Naive thymus-derived CD4-positive, alpha-beta T cell (primary cell): ENCODE data around the gene CLIC3. TPM values are rescaled to one million over a fixed set of nuclear protein-coding genes. Genes with fewer than 3 reads are reported as not detected.
A peak's percentile ranks its signal among the peaks of the same experiment; 100 is the strongest.

Experiments
- ATAC-seq: fragments of 150-1000 bp; cut with Tn5 transposase; 2 replicates; pipeline ENCODE4 v1.10.0; 2021; ENCODE audit warnings: mild to moderate bottlenecking, moderate library complexity
- CTCF ChIA-PET: fragments of 350-600 bp; sonication (Branson Sonifier 250); formaldehyde crosslinking; loops from one replicate; lab custom pipeline; 2021; ENCODE audit warnings: antibody characterized with exemption; lab: Charles Lee
- POLR2A ChIA-PET: fragments of 350-600 bp; sonication (Branson Sonifier 250); formaldehyde crosslinking; loops from one replicate; lab custom pipeline; 2021; ENCODE audit warnings: antibody characterized with exemption, inconsistent platforms; lab: Charles Lee
- DNase-seq, 9 donors: peaks; one replicate each; pipeline versions ENCODE4 v3.0.0 to v3.0.0-alpha.2; 2020 to 2022; ENCODE audit warnings: mixed read lengths in 1 of 9
- H3K27ac ChIP-seq: one replicate; pipeline ENCODE4 v1.7.0; 2013; ENCODE audit warnings: mild to moderate bottlenecking, low read depth, low read length, moderate library complexity
- H3K27me3 ChIP-seq, 2 donors: one replicate each; pipeline ENCODE4 v1.7.0; 2013; ENCODE audit warnings: low read length in 2 of 2, mild to moderate bottlenecking in 2 of 2, moderate library complexity in 2 of 2; ENCODE audit not compliant: control insufficient read depth in 2 of 2, insufficient read depth in 2 of 2
- H3K36me3 ChIP-seq, 3 experiments: 1 replicate in 2 of 3; 2 replicates in 1 of 3; pipeline ENCODE4 v1.7.0; 2013; ENCODE audit warnings: low read length in 3 of 3, mild to moderate bottlenecking in 3 of 3, moderate library complexity in 1 of 3; ENCODE audit not compliant: insufficient read depth in 3 of 3, control insufficient read depth in 2 of 3
- H3K4me1 ChIP-seq, 2 donors: one replicate each; pipeline ENCODE4 v1.7.0; 2013; ENCODE audit warnings: low read length in 2 of 2, mild to moderate bottlenecking in 2 of 2, moderate library complexity in 1 of 2; ENCODE audit not compliant: control insufficient read depth in 2 of 2, insufficient read depth in 2 of 2
- H3K4me3 ChIP-seq: 2 replicates; pipeline ENCODE4 v1.7.0; 2013; ENCODE audit warnings: mild to moderate bottlenecking, low read length
- H3K9me3 ChIP-seq, 3 experiments: 1 replicate in 2 of 3; 2 replicates in 1 of 3; pipeline ENCODE4 v1.7.0; 2013; ENCODE audit warnings: low read length in 3 of 3; ENCODE audit not compliant: control insufficient read depth in 2 of 3
- H3K27ac Mint-ChIP-seq, 9 donors: one replicate each; pipeline ENCODE4 v1.8.0; 2020 to 2022; ENCODE audit warnings: mixed read lengths in 9 of 9, mild to moderate bottlenecking in 8 of 9, moderate library complexity in 5 of 9, inconsistent platforms in 2 of 9
- H3K27me3 Mint-ChIP-seq, 5 donors: one replicate each; pipeline ENCODE4 v1.8.0; 2021 to 2022; ENCODE audit warnings: mixed read lengths in 5 of 5, mild to moderate bottlenecking in 1 of 5
- H3K36me3 Mint-ChIP-seq, 5 donors: one replicate each; pipeline ENCODE4 v1.8.0; 2020 to 2022; ENCODE audit warnings: mixed read lengths in 5 of 5, mild to moderate bottlenecking in 3 of 5, inconsistent platforms in 1 of 5
- H3K4me1 Mint-ChIP-seq, 7 donors: one replicate each; pipeline ENCODE4 v1.8.0; 2020 to 2022; ENCODE audit warnings: mixed read lengths in 7 of 7, mild to moderate bottlenecking in 3 of 7, inconsistent platforms in 1 of 7
- H3K4me3 Mint-ChIP-seq, 10 donors: one replicate each; pipeline ENCODE4 v1.8.0; 2020 to 2022; ENCODE audit warnings: mild to moderate bottlenecking in 10 of 10, mixed read lengths in 10 of 10, moderate library complexity in 6 of 10, inconsistent platforms in 2 of 10
- H3K9me3 Mint-ChIP-seq, 11 donors: one replicate each; pipeline ENCODE4 v1.8.0; 2020 to 2022; ENCODE audit warnings: mixed read lengths in 11 of 11, mild to moderate bottlenecking in 4 of 11, inconsistent platforms in 1 of 11, moderate library complexity in 1 of 11
- intact Hi-C, 2 donors: fragments of 100-400 bp; cut with micrococcal nuclease; formaldehyde crosslinking; loops; one replicate each; pipeline ENCODE4 v1.15.1; 2023
- polyA plus RNA-seq, 2 donors: library from polyadenylated mRNA; unstranded; fragments of 300-500 nt; fragmentation: Illumina TruSeq; gene quantifications; one replicate each; pipeline ENCODE4 v1.2.3, GENCODE V29; 2021
- total RNA-seq, 6 experiments: library from RNA in 5 of 6; stranded (reverse) in 5 of 6; gene quantifications; 1 replicate in 5 of 6; 2 replicates in 1 of 6; pipeline ENCODE4 v1.2.3 and lab custom pipeline; 2021 to 2026

Gene CLIC3
- total and polyA plus RNA-seq, 7 experiments from 2014 or later, result 0.31 to 13.0 (median 0.64) TPM; not detected in 1

DNA sequence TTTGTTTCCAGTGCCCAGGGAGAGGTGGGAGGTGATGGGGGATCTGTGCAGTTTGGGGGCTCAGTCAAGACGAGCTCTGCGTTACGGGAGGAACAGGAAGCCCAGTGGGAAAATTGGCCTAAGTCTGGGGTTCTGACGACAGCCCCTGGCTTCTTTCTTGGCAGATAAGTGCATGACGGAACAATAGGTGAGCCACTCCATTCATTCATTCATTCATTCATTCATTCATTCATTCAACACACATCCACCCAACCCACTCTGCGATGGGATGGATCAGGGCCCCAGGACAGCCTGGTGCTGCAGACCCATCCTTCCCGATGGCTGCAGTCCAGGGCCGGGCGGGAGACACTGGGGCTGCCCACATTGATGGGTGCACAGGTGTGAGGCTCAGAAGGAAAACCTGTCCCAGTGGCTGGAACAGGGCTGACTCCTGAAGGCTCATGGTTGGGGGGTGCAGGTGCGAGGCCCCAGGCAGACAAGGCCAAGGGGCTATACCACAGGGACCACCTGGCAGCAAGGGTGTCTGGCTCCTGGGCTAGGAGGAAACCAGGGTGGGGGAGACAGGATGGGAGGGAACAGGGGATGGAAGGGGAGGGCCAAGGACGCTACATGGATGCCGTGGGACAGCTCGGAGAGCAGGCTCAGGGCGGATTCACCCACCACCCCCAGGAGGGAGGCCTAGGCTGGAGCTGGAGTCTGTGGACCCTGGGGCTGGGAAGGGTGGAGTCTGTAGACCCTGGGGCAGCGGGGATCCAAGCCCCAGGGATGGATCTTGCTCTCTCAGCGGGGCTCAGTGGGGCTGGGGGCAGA, 15.5 kb downstream of the CLIC3 start:
- H3K27me3 ChIP-seq, result peaks cover 0 to 6% of the 10 kb centered on the region in 2 donors
- no peaks in the 10 kb centered on the region for H3K9me3 Mint-ChIP-seq
- H3K4me3 ChIP-seq, result no peak overlapping the region
- H3K9me3 ChIP-seq, result no peaks in the 10 kb centered on the region
- no peak overlapping the region for H3K27ac ChIP-seq
- peaks cover 2 to 3% of the 10 kb centered on the region in 2 donors for H3K4me1 ChIP-seq
- ChIA-PET CTCF (interaction anchor here (1.2 kb wide), 1 partner anchor 12 kb away, joined by 3 read pairs; no protein-coding TSS in a partner anchor), POLR2A (interaction anchor here (1.0 kb wide), 1 partner anchor 11 kb away, joined by 3 read pairs; no protein-coding TSS in a partner anchor)
- peaks cover 6 to 20% (median 10%) of the 10 kb centered on the region in 5 donors for H3K27me3 Mint-ChIP-seq
- DNase-seq (no peak), ATAC-seq (no peak)
- H3K4me3 Mint-ChIP-seq, result no peak overlapping the region
- H3K4me1 Mint-ChIP-seq, result peaks cover 0 to 13% (median 5%) of the 10 kb centered on the region in 7 donors
- no peaks in the 10 kb centered on the region for H3K36me3 ChIP-seq
- intact Hi-C loops, result no loop called here
- peaks cover 0 to 5% (median 3%) of the 10 kb centered on the region in 5 donors for H3K36me3 Mint-ChIP-seq
- peak overlapping the region in 2 of 9 donors; percentile 20 to 25 for H3K27ac Mint-ChIP-seq

DNA sequence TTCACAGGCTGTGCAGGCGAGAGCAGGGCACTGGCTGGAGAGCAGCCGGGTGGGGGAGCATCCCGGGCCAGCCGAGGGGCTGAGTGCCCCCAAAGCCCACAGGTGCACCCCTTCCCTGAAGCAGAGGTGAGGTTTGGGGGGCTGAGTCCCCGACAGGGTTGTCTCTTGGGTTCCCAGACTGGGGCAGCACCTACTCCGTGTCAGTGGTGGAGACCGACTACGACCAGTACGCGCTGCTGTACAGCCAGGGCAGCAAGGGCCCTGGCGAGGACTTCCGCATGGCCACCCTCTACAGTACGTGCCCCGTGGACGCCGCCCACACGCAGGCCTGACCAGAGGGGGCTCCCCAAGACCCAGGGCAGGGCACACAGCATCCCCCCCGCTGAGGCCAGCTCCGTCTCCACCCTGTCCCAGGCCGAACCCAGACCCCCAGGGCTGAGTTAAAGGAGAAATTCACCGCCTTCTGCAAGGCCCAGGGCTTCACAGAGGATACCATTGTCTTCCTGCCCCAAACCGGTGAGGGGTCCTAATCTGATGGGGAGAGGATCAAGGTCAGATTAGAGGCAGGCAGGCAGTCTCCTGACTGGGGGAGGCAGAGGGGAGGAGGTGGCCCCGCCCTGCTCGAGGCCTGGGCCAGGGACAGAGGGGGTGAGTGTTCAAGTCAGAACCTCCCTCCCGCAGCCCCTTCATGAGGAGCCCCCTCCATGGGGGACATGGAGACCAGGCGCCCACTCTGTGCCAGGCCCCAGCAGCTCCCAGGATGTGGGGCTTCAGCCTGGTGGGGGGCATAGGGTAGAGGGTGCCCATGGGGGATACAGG, 16.4 kb downstream of the CLIC3 start:
- Histone ChIP-seq H3K4me1 (peaks cover 11 to 12% of the 10 kb centered on the region in 2 donors), H3K27ac (no peak overlapping the region), H3K36me3 (no peaks in the 10 kb centered on the region), H3K4me3 (no peak overlapping the region), H3K9me3 (no peaks in the 10 kb centered on the region), H3K27me3 (peaks cover 0 to 6% of the 10 kb centered on the region in 2 donors)
- intact Hi-C loops, result no loop called here
- Mint-ChIP-seq H3K27me3 (peaks cover 6 to 21% (median 10%) of the 10 kb centered on the region in 5 donors), H3K4me3 (no peak overlapping the region), H3K27ac (peak overlapping the region in 2 of 9 donors; percentile 25 to 80), H3K9me3 (no peaks in the 10 kb centered on the region), H3K36me3 (peaks cover 0 to 5% (median 3%) of the 10 kb centered on the region in 5 donors), H3K4me1 (peaks cover 0 to 22% (median 10%) of the 10 kb centered on the region in 7 donors)
- ChIA-PET CTCF (interaction anchor here (1.2 kb wide), 1 partner anchor 13 kb away, joined by 3 read pairs; no protein-coding TSS in a partner anchor), POLR2A (interaction anchor here (1.0 kb wide), 1 partner anchor 12 kb away, joined by 3 read pairs; no protein-coding TSS in a partner anchor)
- no peak for ATAC-seq
- no peak for DNase-seq

DNA sequence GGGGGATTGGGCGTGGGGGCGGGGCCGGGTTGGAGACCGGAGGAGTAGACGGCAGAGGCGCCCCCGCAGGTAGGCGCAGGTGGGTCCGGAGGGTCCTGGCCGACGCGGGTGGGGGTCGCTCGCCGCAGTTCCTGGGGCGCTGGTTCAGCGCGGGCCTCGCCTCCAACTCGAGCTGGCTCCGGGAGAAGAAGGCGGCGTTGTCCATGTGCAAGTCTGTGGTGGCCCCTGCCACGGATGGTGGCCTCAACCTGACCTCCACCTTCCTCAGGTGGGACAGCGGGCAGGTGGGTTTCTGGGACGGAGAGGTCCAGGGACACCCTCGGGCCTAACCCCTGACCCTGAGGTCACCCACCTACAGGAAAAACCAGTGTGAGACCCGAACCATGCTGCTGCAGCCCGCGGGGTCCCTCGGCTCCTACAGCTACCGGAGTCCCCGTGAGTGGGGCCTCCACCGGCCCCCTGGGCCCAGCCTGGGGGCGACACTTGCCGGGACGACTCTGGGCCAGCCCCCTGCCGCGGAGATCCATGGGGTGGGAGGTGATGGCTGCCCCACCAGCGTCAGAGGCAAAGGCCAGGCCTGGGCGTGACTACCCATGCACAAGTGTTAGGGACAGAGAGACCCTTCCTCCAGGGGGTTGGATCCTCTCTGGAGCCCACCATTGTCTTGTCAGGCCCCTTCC, 17.4 kb downstream of the CLIC3 start:
- Histone ChIP-seq H3K36me3 (no peaks in the 10 kb centered on the region), H3K9me3 (no peaks in the 10 kb centered on the region), H3K4me1 (peaks cover 13 to 21% of the 10 kb centered on the region in 2 donors), H3K27me3 (peaks cover 0 to 6% of the 10 kb centered on the region in 2 donors), H3K4me3 (no peak overlapping the region), H3K27ac (no peak overlapping the region)
- DNase-seq (no peak), ATAC-seq (no peak)
- H3K4me3 Mint-ChIP-seq, result peak overlapping the region in 1 of 10 donors; percentile 18
- no peak overlapping the region for H3K27ac Mint-ChIP-seq
- peaks cover 4 to 13% (median 8%) of the 10 kb centered on the region in 5 donors for H3K27me3 Mint-ChIP-seq
- peaks cover 0 to 3% (median 3%) of the 10 kb centered on the region in 5 donors for H3K36me3 Mint-ChIP-seq
- CTCF ChIA-PET, result no interaction called here
- H3K9me3 Mint-ChIP-seq, result no peaks in the 10 kb centered on the region
- peaks cover 0 to 23% (median 8%) of the 10 kb centered on the region in 7 donors for H3K4me1 Mint-ChIP-seq
- POLR2A ChIA-PET, result interaction anchor here (1.1 kb wide), 1 partner anchor 31 kb away, joined by 3 read pairs; no protein-coding TSS in a partner anchor
- intact Hi-C loops, result loop anchor here (1.0 kb wide), 4 partner anchors 13 to 189 kb away; partner anchors contain the start of gene PAXX (in 2 of the 2)

DNA sequence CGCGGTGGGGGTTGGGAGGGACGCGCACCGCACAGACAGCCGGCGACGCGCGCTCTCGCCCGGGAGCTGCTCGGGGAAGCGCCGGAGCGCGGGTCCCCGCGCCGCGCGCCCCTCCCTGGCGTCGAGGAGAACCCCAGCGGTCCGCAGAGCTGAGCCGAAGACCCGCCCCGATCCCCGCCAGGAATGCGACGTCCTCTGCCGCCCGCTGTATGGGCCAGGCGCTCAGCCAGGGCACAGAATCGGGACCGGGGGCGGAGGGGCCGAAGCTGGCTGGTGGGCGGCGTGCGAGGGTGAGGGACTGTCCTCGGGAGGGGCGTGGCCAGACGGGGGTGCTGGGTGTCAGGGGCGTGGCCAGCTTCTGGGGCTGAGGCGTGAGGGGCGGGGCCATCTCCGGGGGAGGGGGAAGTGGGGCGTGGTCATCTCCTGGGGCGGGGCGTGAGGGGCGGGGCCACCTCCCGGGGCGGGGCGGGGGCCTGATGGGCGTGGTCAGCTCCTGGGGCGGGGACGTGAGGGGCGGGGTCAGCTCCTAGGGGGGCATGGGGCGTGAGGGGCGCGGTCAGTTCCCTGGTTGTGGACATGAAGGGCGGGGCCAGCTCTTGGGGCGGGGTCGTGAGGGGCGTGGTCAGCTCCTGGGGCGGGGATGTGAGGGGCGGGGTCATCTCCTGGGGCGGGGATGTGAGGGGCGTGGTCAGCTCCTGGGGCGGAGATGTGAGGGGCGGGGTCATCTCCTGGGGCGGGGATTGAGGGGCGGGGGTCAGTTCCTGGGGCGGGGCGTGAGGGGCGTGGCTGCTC, 18.1 kb downstream of the CLIC3 start:
- ChIA-PET CTCF (no interaction called here), POLR2A (interaction anchor here (1.1 kb wide), 1 partner anchor 30 kb away, joined by 3 read pairs; no protein-coding TSS in a partner anchor)
- H3K9me3 ChIP-seq, result no peaks in the 10 kb centered on the region
- H3K27me3 ChIP-seq, result peaks cover 0 to under 1% of the 10 kb centered on the region in 2 donors
- no peaks in the 10 kb centered on the region for H3K36me3 ChIP-seq
- DNase-seq (peak; percentile 40 to 82 (median 51)), ATAC-seq (peak; percentile 87)
- Mint-ChIP-seq H3K36me3 (no peaks in the 10 kb centered on the region), H3K4me1 (peaks cover 0 to 19% (median 7%) of the 10 kb centered on the region in 7 donors), H3K27ac (no peak overlapping the region), H3K27me3 (peaks cover 0 to 9% (median 3%) of the 10 kb centered on the region in 5 donors), H3K9me3 (no peaks in the 10 kb centered on the region), H3K4me3 (peak overlapping the region in 3 of 10 donors; percentile 12 to 37 (median 23))
- peaks cover 13 to 23% of the 10 kb centered on the region in 2 donors for H3K4me1 ChIP-seq
- intact Hi-C loops, result loop anchor here (1.0 kb wide), 4 partner anchors 14 to 188 kb away; partner anchors contain the start of gene PAXX (in 2 of the 2)
- no peak overlapping the region for H3K4me3 ChIP-seq
- H3K27ac ChIP-seq, result no peak overlapping the region

DNA sequence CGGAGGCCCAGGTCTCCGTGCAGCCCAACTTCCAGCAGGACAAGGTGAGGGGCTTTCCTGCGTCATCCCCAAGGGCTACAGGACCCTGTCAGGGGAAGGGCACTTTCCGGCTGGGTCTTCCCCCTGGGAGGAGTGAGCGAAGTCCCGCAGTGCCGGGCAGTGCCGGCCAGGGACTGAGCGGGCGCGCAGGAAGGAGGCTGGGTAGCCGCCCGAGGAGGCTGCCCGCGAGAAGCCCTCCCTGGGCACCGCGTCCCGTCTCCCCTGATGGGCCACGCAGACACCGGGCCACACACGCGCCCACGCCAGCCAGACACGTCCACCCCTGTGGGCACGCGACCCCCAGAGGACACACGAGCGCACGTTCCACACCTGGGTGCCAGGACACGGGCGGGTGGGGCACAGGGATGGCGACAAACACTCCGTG, 18.7 kb downstream of the CLIC3 start:
- Mint-ChIP-seq H3K36me3 (no peaks in the 10 kb centered on the region), H3K9me3 (no peaks in the 10 kb centered on the region), H3K27me3 (peaks cover 0 to 5% (median 3%) of the 10 kb centered on the region in 5 donors), H3K4me1 (peaks cover 0 to 19% (median 7%) of the 10 kb centered on the region in 7 donors), H3K27ac (peak overlapping the region in 1 of 9 donors; percentile 33), H3K4me3 (peak overlapping the region in 2 of 10 donors; percentile 41 to 42)
- CTCF ChIA-PET, result no interaction called here
- no peak for ATAC-seq
- POLR2A ChIA-PET, result interaction anchor here (1.1 kb wide), 1 partner anchor 29 kb away, joined by 3 read pairs; no protein-coding TSS in a partner anchor
- Histone ChIP-seq H3K27me3 (no peaks in the 10 kb centered on the region), H3K27ac (no peak overlapping the region), H3K36me3 (no peaks in the 10 kb centered on the region), H3K9me3 (no peaks in the 10 kb centered on the region), H3K4me3 (no peak overlapping the region), H3K4me1 (peaks cover 13 to 23% of the 10 kb centered on the region in 2 donors)
- intact Hi-C loops, result loop anchor here (1.0 kb wide), 4 partner anchors 15 to 187 kb away; partner anchors contain the start of gene PAXX (in 2 of the 2)
- no peak for DNase-seq
